CD14-positive monocyte (primary cell): ENCODE measurements around the gene RNF34. TPM values are rescaled to one million over a fixed set of nuclear protein-coding genes. Genes with fewer than 3 reads are reported as not detected.

Experiments used
- DNase-seq, 3 donors: peaks; one replicate each; pipeline ENCODE4 v3.0.0-alpha.2; 2011 to 2022
- H2AFZ ChIP-seq: 2 replicates; pipeline ENCODE4 v1.6.0; 2012; ENCODE audit warnings: mild to moderate bottlenecking, low read depth, low read length, inconsistent platforms; ENCODE audit not compliant: insufficient read depth, poor library complexity, severe bottlenecking
- H3K27ac ChIP-seq, 2 donors: 1 replicate in 1 of 2; 2 replicates in 1 of 2; pipeline ENCODE4 v1.5.1; 2012 to 2013; ENCODE audit warnings: low read length in 2 of 2, control low read depth in 1 of 2, inconsistent platforms in 1 of 2, low read depth in 1 of 2, mild to moderate bottlenecking in 1 of 2
- H3K27me3 ChIP-seq, 2 donors: one replicate each; pipeline versions ENCODE4 v1.6.0 to v1.6.1; 2011 to 2013; ENCODE audit warnings: low read length in 2 of 2; ENCODE audit not compliant: control insufficient read depth in 2 of 2, insufficient read depth in 2 of 2
- H3K36me3 ChIP-seq, 2 donors: replicated peaks in 1 of 2; 1 replicate in 1 of 2; 2 replicates in 1 of 2; pipeline versions ENCODE4 v1.5.1 to v1.6.1; 2012 to 2013; ENCODE audit warnings: low read length in 2 of 2, control low read depth in 1 of 2, inconsistent platforms in 1 of 2, mild to moderate bottlenecking in 1 of 2; ENCODE audit not compliant: insufficient read depth in 2 of 2, control insufficient read depth in 1 of 2
- H3K4me1 ChIP-seq, 2 donors: 1 replicate in 1 of 2; 2 replicates in 1 of 2; pipeline versions ENCODE4 v1.5.1 to v1.6.1; 2012 to 2013; ENCODE audit warnings: low read length in 2 of 2, control low read depth in 1 of 2, inconsistent platforms in 1 of 2, mild to moderate bottlenecking in 1 of 2, moderate library complexity in 1 of 2; ENCODE audit not compliant: insufficient read depth in 2 of 2, control insufficient read depth in 1 of 2
- H3K4me2 ChIP-seq: replicated peaks from 2 replicates; pipeline ENCODE3; 2012; ENCODE audit warnings: low read length, moderate library complexity, mild to moderate bottlenecking; ENCODE audit not compliant: poor library complexity, severe bottlenecking; ENCODE audit errors: extremely low read depth
- H3K4me3 ChIP-seq, 3 experiments: fragments of 200-600 bp in 1 of 3; sonication (generic) in 1 of 3; replicated peaks in 1 of 3; 1 replicate in 2 of 3; 2 replicates in 1 of 3; pipeline ENCODE4 v1.5.1; 2011 to 2013; ENCODE audit warnings: low read length in 3 of 3, mild to moderate bottlenecking in 3 of 3, control low read depth in 2 of 3, low read depth in 2 of 3, inconsistent platforms in 1 of 3, moderate library complexity in 1 of 3
- H3K79me2 ChIP-seq: 2 replicates; pipeline ENCODE4 v1.6.0; 2012; ENCODE audit warnings: mild to moderate bottlenecking, control low read depth, inconsistent platforms, low read length, moderate library complexity; ENCODE audit not compliant: insufficient read depth
- H3K9ac ChIP-seq: 2 replicates; pipeline ENCODE4 v1.6.0; 2017; ENCODE audit warnings: low read length, mild to moderate bottlenecking; ENCODE audit not compliant: insufficient read depth, poor library complexity, severe bottlenecking
- H3K9me3 ChIP-seq, 2 donors: replicated peaks in 1 of 2; 1 replicate in 1 of 2; 2 replicates in 1 of 2; pipeline versions ENCODE4 v1.5.1 to v1.6.1; 2012 to 2013; ENCODE audit warnings: low read length in 2 of 2, control low read depth in 1 of 2; ENCODE audit not compliant: control insufficient read depth in 1 of 2, insufficient read depth in 1 of 2
- H4K20me1 ChIP-seq: 2 replicates; pipeline ENCODE4 v1.6.0; 2012; ENCODE audit warnings: mild to moderate bottlenecking, low read length, control low read depth, moderate library complexity; ENCODE audit not compliant: insufficient read depth
- H3K27ac Mint-ChIP-seq, 7 donors: one replicate each; pipeline ENCODE4 v1.8.0; 2020; ENCODE audit warnings: mild to moderate bottlenecking in 7 of 7, mixed read lengths in 7 of 7, moderate library complexity in 6 of 7, inconsistent platforms in 2 of 7
- H3K27me3 Mint-ChIP-seq, 3 donors: one replicate each; pipeline ENCODE4 v1.8.0; 2021 to 2022; ENCODE audit warnings: low read depth in 3 of 3, mild to moderate bottlenecking in 3 of 3, mixed read lengths in 3 of 3, moderate library complexity in 3 of 3, inconsistent platforms in 1 of 3
- H3K36me3 Mint-ChIP-seq, 2 donors: one replicate each; pipeline ENCODE4 v1.8.0; 2020; ENCODE audit warnings: mixed read lengths in 2 of 2, inconsistent platforms in 1 of 2, mild to moderate bottlenecking in 1 of 2
- H3K4me1 Mint-ChIP-seq: one replicate; pipeline ENCODE4 v1.8.0; 2020; ENCODE audit warnings: mild to moderate bottlenecking, mixed read lengths
- H3K4me3 Mint-ChIP-seq, 2 donors: one replicate each; pipeline ENCODE4 v1.8.0; 2020; ENCODE audit warnings: mild to moderate bottlenecking in 2 of 2, mixed read lengths in 2 of 2, moderate library complexity in 1 of 2
- H3K9me3 Mint-ChIP-seq, 7 donors: one replicate each; pipeline ENCODE4 v1.8.0; 2020 to 2022; ENCODE audit warnings: mixed read lengths in 7 of 7, mild to moderate bottlenecking in 6 of 7, moderate library complexity in 6 of 7, inconsistent platforms in 2 of 7
- WGBS: methylation state at CpG from one replicate; pipeline ENCODE4 v1.1.5; 2013; ENCODE audit warnings: missing lambda C conversion rate; ENCODE audit not compliant: insufficient coverage; 5-methylcytosine and 5-hydroxymethylcytosine counted together
- intact Hi-C, 2 donors: fragments of 100-400 bp; cut with micrococcal nuclease; formaldehyde crosslinking; loops; one replicate each; pipeline versions ENCODE4 v1.15.0 to v1.15.1; 2023
- polyA plus RNA-seq, 3 donors: library from polyadenylated mRNA; depleted of rRNA in 1 of 3; unstranded in 2 of 3; stranded (reverse) in 1 of 3; fragments of 300-500 nt in 2 of 3; fragments of >200 nt in 1 of 3; fragmentation: Illumina TruSeq in 2 of 3; gene quantifications; 1 replicate in 2 of 3; 2 replicates in 1 of 3; pipeline ENCODE4 v1.2.3, GENCODE V29; 2012 to 2021
- TF ChIP-seq, protein P1 (sequence below): fragments of 200-600 bp; IDR thresholded peaks from one replicate; pipeline ENCODE4 v1.8.0; 2022; ENCODE audit warnings: antibody characterized with exemption, mild to moderate bottlenecking

The RNF34 gene
- polyA plus RNA-seq, 3 donors = 15.5 to 23.8 (median 19.2) TPM

DNA sequence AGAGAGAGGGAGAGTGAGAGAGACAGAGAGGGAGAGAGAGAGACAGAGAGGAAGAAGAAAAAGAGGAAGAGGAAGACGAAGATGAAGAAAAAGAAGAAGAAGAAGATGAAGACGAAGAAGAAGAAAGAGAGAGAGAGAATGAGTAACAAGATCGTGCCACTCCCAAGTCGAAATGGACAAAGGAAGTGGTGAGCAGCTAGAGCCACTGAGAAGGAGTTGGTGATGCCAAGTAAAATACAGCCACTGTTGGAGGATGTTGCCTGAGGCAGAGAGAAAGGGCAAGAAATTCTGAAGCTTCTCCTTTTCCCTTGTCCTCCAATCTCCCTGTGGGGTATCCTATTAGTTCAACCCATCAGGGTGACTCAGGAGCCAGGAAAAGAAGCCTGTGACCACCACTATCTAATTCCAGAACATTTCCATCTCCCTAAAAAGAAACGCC lies 35.2 kb upstream of the RNF34 start:
- H3K4me3 Mint-ChIP-seq = peak overlapping the region in 1 of 2 donors; percentile 76
- peak overlapping the region; percentile 51 for H2AFZ ChIP-seq
- 0% methylated on average over 4 of the region's 5 CpGs for WGBS

DNA sequence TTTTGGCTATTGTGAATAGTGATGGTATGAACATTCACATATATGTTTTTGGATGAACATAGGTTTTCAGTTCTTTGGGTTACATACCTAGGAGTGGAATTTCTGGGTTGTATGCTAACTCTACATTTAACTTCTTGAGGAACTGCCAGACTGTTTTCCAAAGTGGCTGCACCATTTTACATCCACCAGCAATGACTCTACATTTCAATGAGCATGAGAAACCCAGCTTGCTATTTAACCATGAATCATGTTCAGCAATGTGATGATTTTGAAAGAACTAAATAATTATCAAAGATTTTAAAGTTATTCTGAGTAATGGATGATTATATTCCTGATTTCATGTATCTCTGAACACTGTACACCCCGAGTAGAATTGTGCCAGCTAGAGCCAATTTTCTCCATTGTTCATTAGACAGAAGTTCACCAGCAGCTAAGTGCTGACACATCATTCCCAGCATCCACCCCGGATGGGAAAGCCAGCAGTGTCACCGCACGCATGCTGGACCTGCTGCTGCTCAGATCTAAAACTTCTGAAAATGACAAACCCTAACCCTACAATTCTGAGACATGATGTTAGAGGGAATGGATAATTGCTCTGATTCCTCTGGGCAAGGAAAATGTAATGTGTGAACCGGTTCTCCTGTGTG lies 34.4 kb upstream of the RNF34 start:
- Histone ChIP-seq H3K4me1 (peaks cover 6 to 10% of the 10 kb centered on the region in 2 donors), H3K27me3 (no peaks in the 10 kb centered on the region), H3K27ac (no peak overlapping the region), H3K9me3 (no peaks in the 10 kb centered on the region), H3K79me2 (no peaks in the 10 kb centered on the region), H4K20me1 (no peaks in the 10 kb centered on the region), H3K9ac (no peak overlapping the region), H3K4me3 (no peak overlapping the region), H3K4me2 (no peak overlapping the region), H3K36me3 (no peaks in the 10 kb centered on the region), H2AFZ (no peak overlapping the region)
- intact Hi-C loops = no loop called here
- DNase-seq = no peak
- Mint-ChIP-seq H3K36me3 (no peaks in the 10 kb centered on the region), H3K9me3 (peaks cover 0 to 2% (median 0%) of the 10 kb centered on the region in 7 donors), H3K27ac (no peak overlapping the region), H3K4me3 (no peak overlapping the region), H3K4me1 (peaks cover 11% of the 10 kb centered on the region), H3K27me3 (peaks cover 2 to 6% (median 3%) of the 10 kb centered on the region in 3 donors)
- 82% methylated on average over 1 of the region's 5 CpGs for WGBS
- TF ChIP-seq, protein P1, sequence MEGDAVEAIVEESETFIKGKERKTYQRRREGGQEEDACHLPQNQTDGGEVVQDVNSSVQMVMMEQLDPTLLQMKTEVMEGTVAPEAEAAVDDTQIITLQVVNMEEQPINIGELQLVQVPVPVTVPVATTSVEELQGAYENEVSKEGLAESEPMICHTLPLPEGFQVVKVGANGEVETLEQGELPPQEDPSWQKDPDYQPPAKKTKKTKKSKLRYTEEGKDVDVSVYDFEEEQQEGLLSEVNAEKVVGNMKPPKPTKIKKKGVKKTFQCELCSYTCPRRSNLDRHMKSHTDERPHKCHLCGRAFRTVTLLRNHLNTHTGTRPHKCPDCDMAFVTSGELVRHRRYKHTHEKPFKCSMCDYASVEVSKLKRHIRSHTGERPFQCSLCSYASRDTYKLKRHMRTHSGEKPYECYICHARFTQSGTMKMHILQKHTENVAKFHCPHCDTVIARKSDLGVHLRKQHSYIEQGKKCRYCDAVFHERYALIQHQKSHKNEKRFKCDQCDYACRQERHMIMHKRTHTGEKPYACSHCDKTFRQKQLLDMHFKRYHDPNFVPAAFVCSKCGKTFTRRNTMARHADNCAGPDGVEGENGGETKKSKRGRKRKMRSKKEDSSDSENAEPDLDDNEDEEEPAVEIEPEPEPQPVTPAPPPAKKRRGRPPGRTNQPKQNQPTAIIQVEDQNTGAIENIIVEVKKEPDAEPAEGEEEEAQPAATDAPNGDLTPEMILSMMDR = no peak

More for the DNA sequence above, 35.2 kb upstream of the RNF34 start:
- H3K4me2 ChIP-seq = no peak overlapping the region
- Mint-ChIP-seq H3K4me1 (peaks cover 11% of the 10 kb centered on the region), H3K9me3 (peaks cover 0 to 2% (median 0%) of the 10 kb centered on the region in 7 donors), H3K36me3 (no peaks in the 10 kb centered on the region), H3K27ac (peak overlapping the region in 1 of 7 donors; percentile 57), H3K27me3 (peaks cover 0 to 6% (median 3%) of the 10 kb centered on the region in 3 donors)
- no peak overlapping the region for H3K9ac ChIP-seq
- peak; percentile 7 to 26 (median 25) for DNase-seq
- H3K27me3 ChIP-seq = no peaks in the 10 kb centered on the region
- TF ChIP-seq, protein P1 = no peak
- no peak overlapping the region for H3K27ac ChIP-seq
- H3K79me2 ChIP-seq = no peaks in the 10 kb centered on the region
- peaks cover 6 to 10% of the 10 kb centered on the region in 2 donors for H3K4me1 ChIP-seq
- no peaks in the 10 kb centered on the region for H3K36me3 ChIP-seq
- no peak overlapping the region for H3K4me3 ChIP-seq
- intact Hi-C loops = no loop called here
- H4K20me1 ChIP-seq = no peaks in the 10 kb centered on the region
- H3K9me3 ChIP-seq = no peaks in the 10 kb centered on the region
